Subcutaneous adipose tissue (tissue), 4 donors: ENCODE measurements around the gene ITSN1. TPM values are rescaled to one million over a fixed set of nuclear protein-coding genes. Genes with fewer than 3 reads are reported as not detected.

Source experiments
- CTCF ChIP-seq: fragments of 450-650 bp; IDR thresholded peaks from one replicate; pipeline ENCODE4 v1.5.1; 2016; ENCODE audit warnings: low read depth, mild to moderate bottlenecking, control low read depth, antibody characterized with exemption, moderate library complexity
- total RNA-seq, 4 donors: library from RNA; depleted of rRNA; stranded (reverse); fragments of >200 nt; gene quantifications; one replicate each; pipeline ENCODE4 v1.1.0, GENCODE V29; 2016

The ITSN1 gene
- total RNA-seq, 4 donors from 2014 or later = 110 to 241 (median 116) TPM

- TF ChIP-seq CTCF = no peak
These were observed 256.9 kb downstream of the ITSN1 start for GRCh38 chr21:33899199-33899598.

GRCh38 chr21:33901412-33902288, 259.3 kb downstream of the ITSN1 start:
- TF ChIP-seq CTCF = no peak

GRCh38 chr21:33902349-33902748, 260.0 kb downstream of the ITSN1 start:
- TF ChIP-seq CTCF = no peak

- TF ChIP-seq CTCF = no peak
These were observed 261.7 kb downstream of the ITSN1 start for GRCh38 chr21:33904041-33904440.

GRCh38 chr21:33908760-33909159, 266.5 kb downstream of the ITSN1 start:
- TF ChIP-seq CTCF = no peak

GRCh38 chr21:33909756-33910155, 267.5 kb downstream of the ITSN1 start:
- no peak for TF ChIP-seq CTCF

- TF ChIP-seq CTCF = no peak
These were observed 271.9 kb downstream of the ITSN1 start for GRCh38 chr21:33914188-33914587.
